Astrocyte (in vitro differentiated cells and primary cell): ENCODE data around the gene NPAS3. TPM values are rescaled to one million over a fixed set of nuclear protein-coding genes. Genes with fewer than 3 reads are reported as not detected.

Source experiments
- DNase-seq: peaks from one replicate; pipeline ENCODE4 v3.0.0-alpha.2; 2010; ENCODE audit warnings: low read depth
- FAIRE-seq: peaks from 2 replicates; lab custom pipeline; 2011; peaks lifted over from hg19 to GRCh38; lab: Jason Lieb, UNC
- H2AFZ ChIP-seq: 2 replicates; pipeline ENCODE4 v1.6.0; 2012; ENCODE audit warnings: low read depth, low read length, inconsistent platforms
- H3K27ac ChIP-seq: 2 replicates; pipeline ENCODE4 v1.5.1; 2011; ENCODE audit warnings: low read depth, low read length, inconsistent platforms
- H3K27me3 ChIP-seq: 2 replicates; pipeline ENCODE4 v1.6.0; 2011; ENCODE audit warnings: low read length, inconsistent platforms; ENCODE audit not compliant: insufficient read depth
- H3K36me3 ChIP-seq: 2 replicates; pipeline ENCODE4 v1.5.1; 2011; ENCODE audit warnings: low read length, inconsistent platforms; ENCODE audit not compliant: insufficient read depth
- H3K4me1 ChIP-seq: 2 replicates; pipeline ENCODE4 v1.5.1; 2011; ENCODE audit warnings: low read length, inconsistent platforms; ENCODE audit not compliant: insufficient read depth
- H3K4me2 ChIP-seq: 2 replicates; pipeline ENCODE4 v1.6.0; 2012; ENCODE audit warnings: low read length, inconsistent platforms
- H3K4me3 ChIP-seq: 2 replicates; pipeline ENCODE4 v1.5.1; 2011; ENCODE audit warnings: low read depth, mild to moderate bottlenecking, low read length, inconsistent platforms; ENCODE audit not compliant: insufficient read depth
- H3K79me2 ChIP-seq: 2 replicates; pipeline ENCODE4 v1.6.0; 2012; ENCODE audit warnings: mild to moderate bottlenecking, low read length, inconsistent platforms; ENCODE audit not compliant: insufficient read depth
- H3K9ac ChIP-seq: 2 replicates; pipeline ENCODE4 v1.6.0; 2012; ENCODE audit warnings: mild to moderate bottlenecking, low read length, inconsistent platforms
- H3K9me3 ChIP-seq: 2 replicates; pipeline ENCODE4 v1.5.1; 2012; ENCODE audit warnings: low read depth, mild to moderate bottlenecking, low read length, inconsistent platforms; ENCODE audit not compliant: insufficient read depth
- H4K20me1 ChIP-seq: 2 replicates; pipeline ENCODE4 v1.6.0; 2012; ENCODE audit warnings: low read length, inconsistent platforms; ENCODE audit not compliant: insufficient read depth
- H3K27ac Mint-ChIP-seq: one replicate; pipeline ENCODE4 v1.8.0; 2021; ENCODE audit warnings: mild to moderate bottlenecking, mixed read lengths; ENCODE audit not compliant: unreplicated experiment
- H3K27me3 Mint-ChIP-seq: one replicate; pipeline ENCODE4 v1.8.0; 2021; ENCODE audit warnings: low read depth, mixed read lengths; ENCODE audit not compliant: unreplicated experiment
- H3K36me3 Mint-ChIP-seq: one replicate; pipeline ENCODE4 v1.8.0; 2021; ENCODE audit warnings: low read depth, mixed read lengths; ENCODE audit not compliant: unreplicated experiment
- H3K4me1 Mint-ChIP-seq: one replicate; pipeline ENCODE4 v1.8.0; 2021; ENCODE audit warnings: low read depth, mixed read lengths; ENCODE audit not compliant: unreplicated experiment
- H3K4me3 Mint-ChIP-seq: one replicate; pipeline ENCODE4 v1.8.0; 2021; ENCODE audit warnings: mild to moderate bottlenecking, moderate library complexity, mixed read lengths; ENCODE audit not compliant: unreplicated experiment
- H3K9me3 Mint-ChIP-seq: one replicate; pipeline ENCODE4 v1.8.0; 2021; ENCODE audit warnings: mild to moderate bottlenecking, mixed read lengths; ENCODE audit not compliant: unreplicated experiment
- EZH2 ChIP-seq: IDR thresholded peaks from 2 replicates; pipeline ENCODE4 v1.6.1; 2012; ENCODE audit warnings: mild to moderate bottlenecking, low read length, inconsistent platforms; ENCODE audit not compliant: insufficient read depth
- total RNA-seq: library from RNA; stranded (reverse); gene quantifications from 2 replicates; pipeline ENCODE4 v1.2.1, GENCODE V29; 2021
- TF ChIP-seq, protein P1 (sequence below): IDR thresholded peaks from 2 replicates; pipeline ENCODE4 v1.5.1; 2011; ENCODE audit warnings: low read depth, mild to moderate bottlenecking, inconsistent platforms, low read length, moderate library complexity; ENCODE audit not compliant: insufficient read depth

The NPAS3 gene
- total RNA-seq, 1 donor from 2014 or later, result 2.6 TPM

DNA sequence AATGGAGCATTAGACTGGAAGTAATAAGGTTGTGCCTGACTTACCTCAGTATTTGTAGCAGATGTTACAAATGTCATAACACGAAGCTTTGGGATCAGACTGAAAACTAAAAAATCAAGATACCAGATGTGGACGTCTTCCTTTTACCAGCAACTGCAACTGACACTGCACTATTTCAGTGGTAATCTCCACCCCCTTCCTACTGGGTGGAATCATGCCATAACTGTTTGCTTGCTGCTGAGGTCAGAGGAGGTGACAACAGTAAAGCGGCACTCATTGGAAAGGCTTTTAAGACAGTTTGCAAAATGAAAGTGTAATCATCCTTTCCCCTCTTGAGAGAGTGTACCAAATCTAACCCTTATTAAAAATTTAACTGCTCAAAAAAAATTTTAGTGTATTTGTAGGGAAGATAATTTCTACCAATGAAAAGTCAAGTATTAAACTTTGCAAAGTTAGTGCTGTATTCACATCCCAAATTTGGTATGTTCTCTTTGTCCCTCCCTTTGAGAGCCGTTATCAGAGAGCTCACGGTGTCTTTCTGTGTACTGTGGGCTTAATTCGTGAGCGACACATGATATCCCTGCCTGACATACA, 420.7 kb downstream of the NPAS3 start:
- peaks cover 7% of the 10 kb centered on the region for H3K27me3 Mint-ChIP-seq
- Histone ChIP-seq H3K9ac (no peak overlapping the region), H3K4me1 (peaks cover 5% of the 10 kb centered on the region), H4K20me1 (no peaks in the 10 kb centered on the region), H3K36me3 (no peaks in the 10 kb centered on the region), H3K4me3 (no peak overlapping the region), H3K79me2 (no peaks in the 10 kb centered on the region), H3K27ac (no peak overlapping the region), H3K27me3 (no peaks in the 10 kb centered on the region), H2AFZ (no peak overlapping the region), H3K4me2 (no peak overlapping the region), H3K9me3 (no peaks in the 10 kb centered on the region)
- TF ChIP-seq, protein P1, sequence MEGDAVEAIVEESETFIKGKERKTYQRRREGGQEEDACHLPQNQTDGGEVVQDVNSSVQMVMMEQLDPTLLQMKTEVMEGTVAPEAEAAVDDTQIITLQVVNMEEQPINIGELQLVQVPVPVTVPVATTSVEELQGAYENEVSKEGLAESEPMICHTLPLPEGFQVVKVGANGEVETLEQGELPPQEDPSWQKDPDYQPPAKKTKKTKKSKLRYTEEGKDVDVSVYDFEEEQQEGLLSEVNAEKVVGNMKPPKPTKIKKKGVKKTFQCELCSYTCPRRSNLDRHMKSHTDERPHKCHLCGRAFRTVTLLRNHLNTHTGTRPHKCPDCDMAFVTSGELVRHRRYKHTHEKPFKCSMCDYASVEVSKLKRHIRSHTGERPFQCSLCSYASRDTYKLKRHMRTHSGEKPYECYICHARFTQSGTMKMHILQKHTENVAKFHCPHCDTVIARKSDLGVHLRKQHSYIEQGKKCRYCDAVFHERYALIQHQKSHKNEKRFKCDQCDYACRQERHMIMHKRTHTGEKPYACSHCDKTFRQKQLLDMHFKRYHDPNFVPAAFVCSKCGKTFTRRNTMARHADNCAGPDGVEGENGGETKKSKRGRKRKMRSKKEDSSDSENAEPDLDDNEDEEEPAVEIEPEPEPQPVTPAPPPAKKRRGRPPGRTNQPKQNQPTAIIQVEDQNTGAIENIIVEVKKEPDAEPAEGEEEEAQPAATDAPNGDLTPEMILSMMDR, result no peak
- TF ChIP-seq EZH2, result no peak
- FAIRE-seq (no peak), DNase-seq (no peak)
- no peaks in the 10 kb centered on the region for H3K36me3 Mint-ChIP-seq
- H3K27ac Mint-ChIP-seq, result no peak overlapping the region
- H3K4me1 Mint-ChIP-seq, result peaks cover 8% of the 10 kb centered on the region
- peaks cover 5% of the 10 kb centered on the region for H3K9me3 Mint-ChIP-seq
- no peak overlapping the region for H3K4me3 Mint-ChIP-seq

DNA sequence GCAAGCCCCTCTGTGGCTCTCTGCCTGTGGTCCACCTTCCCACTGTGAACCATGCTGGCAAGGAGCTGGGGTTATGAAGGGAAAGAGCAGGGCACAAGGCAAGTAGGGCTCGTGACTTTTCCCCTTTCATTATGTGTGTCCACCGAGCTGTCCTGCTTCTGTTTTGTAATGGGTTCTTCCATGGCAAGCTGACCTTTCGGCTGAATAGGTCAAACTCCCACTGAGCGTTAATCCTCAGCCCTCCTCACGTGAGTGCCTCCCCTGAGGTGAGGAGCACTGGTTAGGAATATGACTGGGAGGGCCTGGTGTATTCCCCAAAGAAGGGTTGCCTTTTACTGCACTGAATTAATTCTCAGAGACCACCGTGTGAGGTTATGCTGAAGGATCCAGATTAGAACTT, 424.3 kb downstream of the NPAS3 start:
- Histone ChIP-seq H3K9ac (no peak overlapping the region), H3K36me3 (no peaks in the 10 kb centered on the region), H2AFZ (no peak overlapping the region), H3K4me1 (peaks cover 5% of the 10 kb centered on the region), H3K27ac (no peak overlapping the region), H3K79me2 (no peaks in the 10 kb centered on the region), H3K4me2 (no peak overlapping the region), H3K27me3 (no peaks in the 10 kb centered on the region), H3K9me3 (no peaks in the 10 kb centered on the region), H3K4me3 (no peak overlapping the region), H4K20me1 (no peaks in the 10 kb centered on the region)
- DNase-seq (no peak), FAIRE-seq (no peak)
- peaks cover 8% of the 10 kb centered on the region for H3K4me1 Mint-ChIP-seq
- no peaks in the 10 kb centered on the region for H3K36me3 Mint-ChIP-seq
- peaks cover 2% of the 10 kb centered on the region for H3K9me3 Mint-ChIP-seq
- no peak overlapping the region for H3K4me3 Mint-ChIP-seq
- H3K27ac Mint-ChIP-seq, result no peak overlapping the region
- TF ChIP-seq, protein P1, result no peak
- TF ChIP-seq EZH2, result no peak
- H3K27me3 Mint-ChIP-seq, result peaks cover 3% of the 10 kb centered on the region

DNA sequence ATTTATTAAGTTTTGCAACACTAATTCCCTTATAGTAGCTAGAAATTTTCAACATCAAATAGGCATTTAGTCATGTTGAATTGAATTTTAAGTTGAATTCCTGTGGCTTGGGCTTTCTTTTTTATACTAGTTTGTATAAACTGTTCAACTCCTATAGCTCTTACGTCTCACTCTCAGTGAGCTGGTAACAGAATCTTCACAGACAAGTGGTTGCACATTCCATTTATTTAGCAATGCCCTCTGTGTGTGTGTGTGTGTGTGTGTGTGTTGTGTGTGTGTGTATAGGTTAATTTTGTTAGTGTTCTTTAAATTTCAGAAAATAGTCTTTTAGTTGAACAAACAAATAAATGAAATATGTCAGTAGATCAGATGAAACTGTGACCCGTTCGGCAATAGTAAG, 425.0 kb downstream of the NPAS3 start:
- peak; percentile 87 for DNase-seq
- Histone ChIP-seq H2AFZ (no peak overlapping the region), H4K20me1 (no peaks in the 10 kb centered on the region)

More for the DNA sequence above, 425.0 kb downstream of the NPAS3 start:
- no peak for FAIRE-seq
- Histone ChIP-seq H3K4me3 (no peak overlapping the region), H3K4me1 (peaks cover 5% of the 10 kb centered on the region), H3K9me3 (no peaks in the 10 kb centered on the region), H3K36me3 (no peaks in the 10 kb centered on the region), H3K27ac (no peak overlapping the region), H3K79me2 (no peaks in the 10 kb centered on the region), H3K9ac (no peak overlapping the region), H3K4me2 (no peak overlapping the region), H3K27me3 (no peaks in the 10 kb centered on the region)
- Mint-ChIP-seq H3K27ac (no peak overlapping the region), H3K9me3 (peaks cover 2% of the 10 kb centered on the region), H3K36me3 (no peaks in the 10 kb centered on the region), H3K4me1 (peaks cover 8% of the 10 kb centered on the region), H3K4me3 (no peak overlapping the region), H3K27me3 (peaks cover 3% of the 10 kb centered on the region)
- no peak for TF ChIP-seq EZH2
- TF ChIP-seq, protein P1, result no peak
